WTC11 (cell line): ENCODE data around the gene HRH4. TPM values are rescaled to one million over a fixed set of nuclear protein-coding genes. Genes with fewer than 3 reads are reported as not detected.

ENCODE experiments used
- ATAC-seq: fragments of 200-7000 bp; cut with Tn5 transposase; 2 replicates; pipeline ENCODE4 v1.10.0; 2021; ENCODE audit warnings: mild to moderate bottlenecking, moderate library complexity
- CTCF ChIA-PET: fragments of 300-600 bp; sonication (Branson Sonifier 250); formaldehyde crosslinking; loops from one replicate; lab custom pipeline; 2021; ENCODE audit warnings: antibody characterized with exemption; lab: Charles Lee
- POLR2A ChIA-PET: fragments of 350-600 bp; sonication (Branson Sonifier 250); formaldehyde crosslinking; loops from one replicate; lab custom pipeline; 2021; ENCODE audit warnings: antibody characterized with exemption; lab: Charles Lee
- DNase-seq: peaks from one replicate; pipeline ENCODE4 v3.0.0; 2021; ENCODE audit warnings: low spot score
- H3K27ac Mint-ChIP-seq: 2 replicates; pipeline ENCODE4 v1.8.0; 2021; ENCODE audit warnings: mixed read lengths
- H3K27me3 Mint-ChIP-seq: 2 replicates; pipeline ENCODE4 v1.8.0; 2021; ENCODE audit warnings: low read depth, mild to moderate bottlenecking, moderate library complexity, mixed read lengths
- H3K36me3 Mint-ChIP-seq: 2 replicates; pipeline ENCODE4 v1.8.0; 2021; ENCODE audit warnings: mixed read lengths
- H3K4me1 Mint-ChIP-seq: 2 replicates; pipeline ENCODE4 v1.8.0; 2022; ENCODE audit warnings: mixed read lengths
- H3K4me3 Mint-ChIP-seq: 2 replicates; pipeline ENCODE4 v1.8.0; 2021; ENCODE audit warnings: mild to moderate bottlenecking, moderate library complexity, mixed read lengths
- H3K9me3 Mint-ChIP-seq: 2 replicates; pipeline ENCODE4 v1.8.0; 2021; ENCODE audit warnings: mixed read lengths
- CREB1 ChIP-seq: sonication (generic); formaldehyde crosslinking; IDR thresholded peaks from 2 replicates; pipeline ENCODE4 v1.8.0; 2023; ENCODE audit warnings: mild to moderate bottlenecking, missing genetic modification reagents
- ESRRA ChIP-seq: sonication (generic); formaldehyde crosslinking; IDR thresholded peaks from 2 replicates; pipeline ENCODE4 v1.8.1; 2022; ENCODE audit warnings: mild to moderate bottlenecking, missing genetic modification reagents, borderline replicate concordance
- ETV6 ChIP-seq: sonication (generic); formaldehyde crosslinking; IDR thresholded peaks from 2 replicates; pipeline ENCODE4 v1.8.1; 2022; ENCODE audit warnings: mild to moderate bottlenecking, missing genetic modification reagents
- FOXP1 ChIP-seq: sonication (generic); formaldehyde crosslinking; IDR thresholded peaks from 2 replicates; pipeline ENCODE4 v1.8.0; 2022; ENCODE audit warnings: missing genetic modification reagents, mild to moderate bottlenecking, moderate library complexity, borderline replicate concordance
- GABPB1 ChIP-seq: sonication (generic); formaldehyde crosslinking; IDR thresholded peaks from 2 replicates; pipeline ENCODE4 v1.8.1; 2023; ENCODE audit warnings: mild to moderate bottlenecking, missing genetic modification reagents
- NFE2L1 ChIP-seq: sonication (generic); formaldehyde crosslinking; IDR thresholded peaks from 2 replicates; pipeline ENCODE4 v1.8.1; 2023; ENCODE audit warnings: missing genetic modification reagents
- NR1H2 ChIP-seq: sonication (generic); formaldehyde crosslinking; IDR thresholded peaks from 2 replicates; pipeline ENCODE4 v1.9.0; 2021; ENCODE audit warnings: mild to moderate bottlenecking, moderate library complexity, missing genetic modification reagents
- SMAD3 ChIP-seq: sonication (generic); formaldehyde crosslinking; IDR thresholded peaks from 2 replicates; pipeline ENCODE4 v1.8.0; 2022; ENCODE audit warnings: missing genetic modification reagents, mild to moderate bottlenecking, borderline replicate concordance
- ZNF138 ChIP-seq: sonication (generic); formaldehyde crosslinking; conservative IDR thresholded peaks from 2 replicates; pipeline ENCODE4 v1.8.1; 2022; ENCODE audit warnings: mild to moderate bottlenecking, moderate library complexity, missing genetic modification reagents
- ZNF416 ChIP-seq: fragments of 250-450 bp; sonication (Bioruptor Pico); IDR thresholded peaks from 2 replicates; pipeline ENCODE4 v1.9.0; 2021; ENCODE audit warnings: mild to moderate bottlenecking, inconsistent platforms
- total RNA-seq: library from RNA; stranded (reverse); gene quantifications from 3 replicates; pipeline ENCODE4 v1.2.3, GENCODE V29; 2021
- TF ChIP-seq, protein P1 (sequence below): fragments of 250-450 bp; sonication (Bioruptor Pico); IDR thresholded peaks from 2 replicates; pipeline ENCODE4 v1.9.0; 2021; ENCODE audit warnings: mild to moderate bottlenecking, borderline replicate concordance
- TF ChIP-seq, protein P2 (sequence below): sonication (generic); formaldehyde crosslinking; conservative IDR thresholded peaks from 2 replicates; pipeline ENCODE4 v1.8.1; 2022; ENCODE audit warnings: mild to moderate bottlenecking, missing genetic modification reagents
- TF ChIP-seq, protein P3 (sequence below): sonication (generic); formaldehyde crosslinking; IDR thresholded peaks from 2 replicates; pipeline ENCODE4 v1.8.0; 2023; ENCODE audit warnings: missing genetic modification reagents
- TF ChIP-seq, protein P4 (sequence below): sonication (generic); formaldehyde crosslinking; IDR thresholded peaks from 2 replicates; pipeline ENCODE4 v1.8.1; 2023; ENCODE audit warnings: mild to moderate bottlenecking, missing genetic modification reagents, moderate library complexity
- TF ChIP-seq, protein P5 (sequence below): sonication (generic); formaldehyde crosslinking; IDR thresholded peaks from 2 replicates; pipeline ENCODE4 v1.8.1; 2023; ENCODE audit warnings: mild to moderate bottlenecking, moderate library complexity, missing genetic modification reagents
- TF ChIP-seq, protein P6 (sequence below): sonication (generic); formaldehyde crosslinking; IDR thresholded peaks from 2 replicates; pipeline ENCODE4 v1.8.1; 2022; ENCODE audit warnings: mild to moderate bottlenecking, moderate library complexity, missing genetic modification reagents
- TF ChIP-seq, protein P7 (sequence below): sonication (generic); formaldehyde crosslinking; IDR thresholded peaks from 2 replicates; pipeline ENCODE4 v1.8.0; 2022; ENCODE audit warnings: mild to moderate bottlenecking, missing genetic modification reagents
- TF ChIP-seq, protein P8 (sequence below): fragments of 250-450 bp; sonication (Bioruptor Pico); IDR thresholded peaks from 2 replicates; pipeline ENCODE4 v1.9.0; 2021; ENCODE audit warnings: mild to moderate bottlenecking

Gene HRH4
- total RNA-seq, 1 experiment from 2014 or later, result not detected

DNA sequence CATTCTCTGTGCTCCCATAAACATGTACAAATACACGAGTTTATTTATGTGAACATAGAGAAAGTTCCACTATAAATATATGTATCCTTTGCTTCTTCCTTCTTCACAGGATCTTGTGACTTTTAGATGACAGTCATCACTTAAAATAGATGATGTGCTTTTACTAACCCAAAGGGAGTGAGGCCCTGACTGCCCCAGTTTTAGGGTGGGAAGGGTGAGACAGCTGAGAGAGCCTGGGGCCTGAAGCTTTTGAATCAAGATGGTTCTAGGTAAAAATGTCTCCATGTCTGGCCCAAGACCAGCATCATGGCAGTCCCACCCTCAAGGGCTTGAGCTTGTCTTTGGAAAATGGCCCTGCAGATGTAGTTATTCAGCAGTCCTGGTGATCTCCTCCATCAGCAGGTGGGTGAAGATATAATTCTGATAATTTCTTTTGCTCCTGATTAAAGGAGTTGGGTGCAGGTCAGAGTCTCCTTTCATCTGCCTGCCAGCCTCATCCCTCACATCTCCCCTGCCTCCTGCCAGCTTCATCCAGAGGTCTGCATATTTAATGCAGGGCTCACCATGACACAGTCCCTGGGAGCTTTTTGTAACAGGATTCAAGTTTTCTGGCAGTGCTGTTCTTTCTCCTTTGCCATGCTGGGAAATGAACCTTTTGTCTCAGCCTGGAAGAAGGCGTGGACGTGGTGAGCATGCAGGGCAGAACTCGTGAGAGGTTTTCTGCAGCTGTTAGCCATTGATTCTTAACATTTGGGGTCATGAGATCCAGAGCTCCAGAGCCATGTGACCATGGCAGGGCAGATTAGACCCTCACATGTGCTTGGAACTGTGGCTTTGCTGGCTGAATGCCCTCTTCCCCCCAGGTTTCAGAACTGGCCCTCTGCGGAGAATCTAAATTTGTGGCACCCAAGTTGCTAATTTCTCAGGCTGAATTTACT lies 2.7 kb downstream of the HRH4 start:
- peak; percentile 32; the same call in 1 of the 2 replicates for ATAC-seq

DNA sequence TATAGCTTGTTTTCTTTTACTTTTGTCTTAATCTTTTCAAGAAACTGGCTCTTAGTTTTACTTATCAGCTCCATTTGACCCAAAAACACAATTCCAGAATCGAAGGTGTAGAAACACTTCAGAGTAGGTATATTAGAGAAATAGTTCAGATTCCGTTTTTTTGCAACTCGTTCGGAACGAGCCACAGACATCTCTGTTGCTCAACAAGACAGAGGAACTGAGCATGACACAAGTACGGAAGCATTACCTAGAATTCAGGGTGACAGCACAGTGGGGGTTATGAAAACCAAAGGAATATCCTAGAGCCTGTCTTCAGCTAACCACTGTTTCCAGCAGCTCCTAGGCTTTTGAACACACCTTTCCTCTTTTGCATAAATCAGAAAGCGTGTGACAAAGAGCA lies 5.0 kb downstream of the HRH4 start:
- no peaks in the 10 kb centered on the region for H3K36me3 Mint-ChIP-seq
- CTCF ChIA-PET, result interaction anchor here (1.2 to 2.4 kb wide), 2 partner anchors 24 to 261 kb away, joined by 3 to 15 read pairs; no protein-coding TSS in a partner anchor
- TF ChIP-seq, protein P1, sequence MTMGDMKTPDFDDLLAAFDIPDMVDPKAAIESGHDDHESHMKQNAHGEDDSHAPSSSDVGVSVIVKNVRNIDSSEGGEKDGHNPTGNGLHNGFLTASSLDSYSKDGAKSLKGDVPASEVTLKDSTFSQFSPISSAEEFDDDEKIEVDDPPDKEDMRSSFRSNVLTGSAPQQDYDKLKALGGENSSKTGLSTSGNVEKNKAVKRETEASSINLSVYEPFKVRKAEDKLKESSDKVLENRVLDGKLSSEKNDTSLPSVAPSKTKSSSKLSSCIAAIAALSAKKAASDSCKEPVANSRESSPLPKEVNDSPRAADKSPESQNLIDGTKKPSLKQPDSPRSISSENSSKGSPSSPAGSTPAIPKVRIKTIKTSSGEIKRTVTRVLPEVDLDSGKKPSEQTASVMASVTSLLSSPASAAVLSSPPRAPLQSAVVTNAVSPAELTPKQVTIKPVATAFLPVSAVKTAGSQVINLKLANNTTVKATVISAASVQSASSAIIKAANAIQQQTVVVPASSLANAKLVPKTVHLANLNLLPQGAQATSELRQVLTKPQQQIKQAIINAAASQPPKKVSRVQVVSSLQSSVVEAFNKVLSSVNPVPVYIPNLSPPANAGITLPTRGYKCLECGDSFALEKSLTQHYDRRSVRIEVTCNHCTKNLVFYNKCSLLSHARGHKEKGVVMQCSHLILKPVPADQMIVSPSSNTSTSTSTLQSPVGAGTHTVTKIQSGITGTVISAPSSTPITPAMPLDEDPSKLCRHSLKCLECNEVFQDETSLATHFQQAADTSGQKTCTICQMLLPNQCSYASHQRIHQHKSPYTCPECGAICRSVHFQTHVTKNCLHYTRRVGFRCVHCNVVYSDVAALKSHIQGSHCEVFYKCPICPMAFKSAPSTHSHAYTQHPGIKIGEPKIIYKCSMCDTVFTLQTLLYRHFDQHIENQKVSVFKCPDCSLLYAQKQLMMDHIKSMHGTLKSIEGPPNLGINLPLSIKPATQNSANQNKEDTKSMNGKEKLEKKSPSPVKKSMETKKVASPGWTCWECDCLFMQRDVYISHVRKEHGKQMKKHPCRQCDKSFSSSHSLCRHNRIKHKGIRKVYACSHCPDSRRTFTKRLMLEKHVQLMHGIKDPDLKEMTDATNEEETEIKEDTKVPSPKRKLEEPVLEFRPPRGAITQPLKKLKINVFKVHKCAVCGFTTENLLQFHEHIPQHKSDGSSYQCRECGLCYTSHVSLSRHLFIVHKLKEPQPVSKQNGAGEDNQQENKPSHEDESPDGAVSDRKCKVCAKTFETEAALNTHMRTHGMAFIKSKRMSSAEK (CRISPR knock-in tag), result no peak
- TF ChIP-seq FOXP1 (no peak), NFE2L1 (CRISPR knock-in tag) (no peak)
- TF ChIP-seq, protein P2, sequence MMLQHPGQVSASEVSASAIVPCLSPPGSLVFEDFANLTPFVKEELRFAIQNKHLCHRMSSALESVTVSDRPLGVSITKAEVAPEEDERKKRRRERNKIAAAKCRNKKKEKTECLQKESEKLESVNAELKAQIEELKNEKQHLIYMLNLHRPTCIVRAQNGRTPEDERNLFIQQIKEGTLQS, result no peak
- H3K4me1 Mint-ChIP-seq, result peaks cover 9% of the 10 kb centered on the region
- no peaks in the 10 kb centered on the region for H3K9me3 Mint-ChIP-seq
- POLR2A ChIA-PET, result no interaction called here
- H3K27me3 Mint-ChIP-seq, result no peaks in the 10 kb centered on the region
- ATAC-seq (no peak), DNase-seq (no peak)
- H3K4me3 Mint-ChIP-seq, result no peak overlapping the region
- H3K27ac Mint-ChIP-seq, result no peak overlapping the region

More for the DNA sequence above, 2.7 kb downstream of the HRH4 start:
- no peak for DNase-seq
- POLR2A ChIA-PET, result no interaction called here
- Mint-ChIP-seq H3K27ac (peak overlapping the region; percentile 59; the same call in 1 of the 2 replicates), H3K4me3 (no peak overlapping the region), H3K27me3 (no peaks in the 10 kb centered on the region), H3K9me3 (no peaks in the 10 kb centered on the region)
- TF ChIP-seq, protein P3, sequence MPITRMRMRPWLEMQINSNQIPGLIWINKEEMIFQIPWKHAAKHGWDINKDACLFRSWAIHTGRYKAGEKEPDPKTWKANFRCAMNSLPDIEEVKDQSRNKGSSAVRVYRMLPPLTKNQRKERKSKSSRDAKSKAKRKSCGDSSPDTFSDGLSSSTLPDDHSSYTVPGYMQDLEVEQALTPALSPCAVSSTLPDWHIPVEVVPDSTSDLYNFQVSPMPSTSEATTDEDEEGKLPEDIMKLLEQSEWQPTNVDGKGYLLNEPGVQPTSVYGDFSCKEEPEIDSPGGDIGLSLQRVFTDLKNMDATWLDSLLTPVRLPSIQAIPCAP (CRISPR knock-in tag), result no peak
- TF ChIP-seq NR1H2 (CRISPR knock-in tag), result no peak
- no peak for TF ChIP-seq ZNF138
- TF ChIP-seq, protein P4, sequence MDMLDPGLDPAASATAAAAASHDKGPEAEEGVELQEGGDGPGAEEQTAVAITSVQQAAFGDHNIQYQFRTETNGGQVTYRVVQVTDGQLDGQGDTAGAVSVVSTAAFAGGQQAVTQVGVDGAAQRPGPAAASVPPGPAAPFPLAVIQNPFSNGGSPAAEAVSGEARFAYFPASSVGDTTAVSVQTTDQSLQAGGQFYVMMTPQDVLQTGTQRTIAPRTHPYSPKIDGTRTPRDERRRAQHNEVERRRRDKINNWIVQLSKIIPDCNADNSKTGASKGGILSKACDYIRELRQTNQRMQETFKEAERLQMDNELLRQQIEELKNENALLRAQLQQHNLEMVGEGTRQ (CRISPR knock-in tag), result peak; percentile 35; the same call in 1 of the 2 replicates
- TF ChIP-seq, all 79 proteins: peak for 1
- Mint-ChIP-seq H3K4me1 (peaks cover 9% of the 10 kb centered on the region), H3K36me3 (no peaks in the 10 kb centered on the region)
- CTCF ChIA-PET, result interaction anchor here (0.5 to 3.1 kb wide), 6 partner anchors 16 to 103 kb away, joined by 3 to 19 read pairs (median 6); no protein-coding TSS in a partner anchor

DNA sequence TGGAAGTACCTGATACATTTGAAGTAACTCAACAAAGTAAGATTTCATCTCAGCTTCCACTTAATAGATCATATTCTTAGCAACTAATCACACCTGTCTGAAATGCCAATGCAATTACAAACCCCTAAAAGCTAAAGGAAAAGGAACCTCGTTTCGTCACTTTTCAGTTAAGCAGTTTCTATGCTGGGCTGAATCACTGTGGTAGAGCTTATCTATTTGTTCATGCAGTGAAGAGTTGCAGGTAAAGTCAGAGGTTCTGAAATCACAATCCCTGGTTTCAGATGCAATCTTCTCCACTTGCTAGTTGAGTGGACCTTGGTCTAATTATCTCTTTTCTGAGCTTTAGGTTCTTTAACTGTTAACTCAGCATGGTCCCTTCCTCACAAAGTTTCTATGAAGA lies 6.3 kb downstream of the HRH4 start:
- H3K4me1 Mint-ChIP-seq, result peaks cover 9% of the 10 kb centered on the region
- H3K36me3 Mint-ChIP-seq, result no peaks in the 10 kb centered on the region
- H3K4me3 Mint-ChIP-seq, result no peak overlapping the region
- ChIA-PET POLR2A (no interaction called here), CTCF (interaction anchor here (1.2 to 2.4 kb wide), 2 partner anchors 22 to 260 kb away, joined by 3 to 15 read pairs; no protein-coding TSS in a partner anchor)
- no peak overlapping the region for H3K27ac Mint-ChIP-seq
- no peaks in the 10 kb centered on the region for H3K27me3 Mint-ChIP-seq
- no peak for ATAC-seq
- no peak for DNase-seq
- no peaks in the 10 kb centered on the region for H3K9me3 Mint-ChIP-seq
- TF ChIP-seq ETV6 (no peak), ZNF138 (no peak), ZNF416 (no peak), CREB1 (CRISPR knock-in tag) (no peak), GABPB1 (no peak), SMAD3 (CRISPR knock-in tag) (no peak), ESRRA (CRISPR knock-in tag) (no peak)
- TF ChIP-seq, protein P5, sequence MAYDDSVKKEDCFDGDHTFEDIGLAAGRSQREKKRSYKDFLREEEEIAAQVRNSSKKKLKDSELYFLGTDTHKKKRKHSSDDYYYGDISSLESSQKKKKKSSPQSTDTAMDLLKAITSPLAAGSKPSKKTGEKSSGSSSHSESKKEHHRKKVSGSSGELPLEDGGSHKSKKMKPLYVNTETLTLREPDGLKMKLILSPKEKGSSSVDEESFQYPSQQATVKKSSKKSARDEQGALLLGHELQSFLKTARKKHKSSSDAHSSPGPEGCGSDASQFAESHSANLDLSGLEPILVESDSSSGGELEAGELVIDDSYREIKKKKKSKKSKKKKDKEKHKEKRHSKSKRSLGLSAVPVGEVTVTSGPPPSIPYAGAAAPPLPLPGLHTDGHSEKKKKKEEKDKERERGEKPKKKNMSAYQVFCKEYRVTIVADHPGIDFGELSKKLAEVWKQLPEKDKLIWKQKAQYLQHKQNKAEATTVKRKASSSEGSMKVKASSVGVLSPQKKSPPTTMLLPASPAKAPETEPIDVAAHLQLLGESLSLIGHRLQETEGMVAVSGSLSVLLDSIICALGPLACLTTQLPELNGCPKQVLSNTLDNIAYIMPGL (CRISPR knock-in tag), result no peak
- TF ChIP-seq, protein P6, sequence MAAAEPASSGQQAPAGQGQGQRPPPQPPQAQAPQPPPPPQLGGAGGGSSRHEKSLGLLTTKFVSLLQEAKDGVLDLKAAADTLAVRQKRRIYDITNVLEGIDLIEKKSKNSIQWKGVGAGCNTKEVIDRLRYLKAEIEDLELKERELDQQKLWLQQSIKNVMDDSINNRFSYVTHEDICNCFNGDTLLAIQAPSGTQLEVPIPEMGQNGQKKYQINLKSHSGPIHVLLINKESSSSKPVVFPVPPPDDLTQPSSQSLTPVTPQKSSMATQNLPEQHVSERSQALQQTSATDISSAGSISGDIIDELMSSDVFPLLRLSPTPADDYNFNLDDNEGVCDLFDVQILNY (CRISPR knock-in tag), result no peak
- TF ChIP-seq, protein P7, sequence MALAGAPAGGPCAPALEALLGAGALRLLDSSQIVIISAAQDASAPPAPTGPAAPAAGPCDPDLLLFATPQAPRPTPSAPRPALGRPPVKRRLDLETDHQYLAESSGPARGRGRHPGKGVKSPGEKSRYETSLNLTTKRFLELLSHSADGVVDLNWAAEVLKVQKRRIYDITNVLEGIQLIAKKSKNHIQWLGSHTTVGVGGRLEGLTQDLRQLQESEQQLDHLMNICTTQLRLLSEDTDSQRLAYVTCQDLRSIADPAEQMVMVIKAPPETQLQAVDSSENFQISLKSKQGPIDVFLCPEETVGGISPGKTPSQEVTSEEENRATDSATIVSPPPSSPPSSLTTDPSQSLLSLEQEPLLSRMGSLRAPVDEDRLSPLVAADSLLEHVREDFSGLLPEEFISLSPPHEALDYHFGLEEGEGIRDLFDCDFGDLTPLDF, result no peak
- TF ChIP-seq, protein P2, result no peak
- TF ChIP-seq, protein P8, sequence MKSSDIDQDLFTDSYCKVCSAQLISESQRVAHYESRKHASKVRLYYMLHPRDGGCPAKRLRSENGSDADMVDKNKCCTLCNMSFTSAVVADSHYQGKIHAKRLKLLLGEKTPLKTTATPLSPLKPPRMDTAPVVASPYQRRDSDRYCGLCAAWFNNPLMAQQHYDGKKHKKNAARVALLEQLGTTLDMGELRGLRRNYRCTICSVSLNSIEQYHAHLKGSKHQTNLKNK (CRISPR knock-in tag), result no peak
